Activated CD4-positive, CD25-positive, alpha-beta regulatory T cell treated with anti-CD3 and anti-CD28 coated beads, Interleukin-2, amount 50 U/mL, for 72 hours (primary cell): ENCODE data around the gene FADS1.

Experiments used
- DNase-seq: peaks from one replicate; pipeline ENCODE4 v3.0.0; 2021

FADS1 gene

GRCh38 chr11:61816736-61817455, at the start of gene FADS1:
Gene FADS1, minus strand, starts transcription at chr11:61817003. Its CDS starts 74 bp downstream, at chr11:61816929.
- DNase-seq, result peak; percentile 76

DNA sequence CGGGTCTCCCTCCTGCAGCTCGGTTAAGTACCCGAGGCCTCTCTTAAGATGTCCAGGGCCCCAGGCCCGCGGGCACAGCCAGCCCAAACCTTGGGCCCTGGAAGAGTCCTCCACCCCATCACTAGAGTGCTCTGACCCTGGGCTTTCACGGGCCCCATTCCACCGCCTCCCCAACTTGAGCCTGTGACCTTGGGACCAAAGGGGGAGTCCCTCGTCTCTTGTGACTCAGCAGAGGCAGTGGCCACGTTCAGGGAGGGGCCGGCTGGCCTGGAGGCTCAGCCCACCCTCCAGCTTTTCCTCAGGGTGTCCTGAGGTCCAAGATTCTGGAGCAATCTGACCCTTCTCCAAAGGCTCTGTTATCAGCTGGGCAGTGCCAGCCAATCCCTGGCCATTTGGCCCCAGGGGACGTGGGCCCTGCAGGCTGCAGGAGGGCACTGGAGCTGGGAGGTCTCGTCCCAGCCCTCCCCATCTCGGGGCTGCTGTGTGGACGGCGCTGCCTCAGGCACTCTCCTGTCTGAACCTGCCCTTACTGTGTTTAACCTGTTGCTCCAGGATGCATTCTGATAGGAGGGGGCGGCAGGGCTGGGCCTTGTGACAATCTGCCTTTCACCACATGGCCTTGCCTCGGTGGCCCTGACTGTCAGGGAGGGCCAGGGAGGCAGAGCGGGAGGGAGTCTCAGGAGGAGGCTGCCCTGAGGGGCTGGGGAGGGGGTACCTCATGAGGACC, 49.6 kb upstream of the FADS1 start:
- no peak for DNase-seq

- DNase-seq, result no peak
Observed at GRCh38 chr11:61864814-61865775, 48.3 kb upstream of the FADS1 start.

- no peak for DNase-seq
Observed at GRCh38 chr11:61863548-61864081, 46.8 kb upstream of the FADS1 start.

- no peak for DNase-seq
Observed at GRCh38 chr11:61862714-61863547, 46.1 kb upstream of the FADS1 start.

DNA sequence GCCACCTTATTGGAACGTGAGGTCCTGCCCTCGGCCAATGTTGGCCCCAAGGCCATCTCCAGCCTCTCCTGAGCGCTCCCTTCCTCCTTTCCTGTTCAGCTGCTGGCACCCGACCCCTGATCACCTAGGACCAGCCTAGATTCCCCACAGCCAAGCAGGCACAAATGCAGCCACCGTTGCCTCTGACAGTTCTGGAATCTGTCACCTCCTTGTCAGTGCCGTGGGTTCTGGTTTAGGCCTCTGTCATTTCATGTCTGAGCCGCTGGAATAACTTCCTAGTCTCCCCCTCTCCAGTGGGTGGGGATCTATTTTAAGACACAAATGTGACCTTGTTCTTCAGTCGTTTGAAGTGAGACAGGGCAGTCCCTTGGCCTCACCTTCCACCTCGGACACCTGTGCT, 44.8 kb upstream of the FADS1 start:
- no peak for DNase-seq

DNA sequence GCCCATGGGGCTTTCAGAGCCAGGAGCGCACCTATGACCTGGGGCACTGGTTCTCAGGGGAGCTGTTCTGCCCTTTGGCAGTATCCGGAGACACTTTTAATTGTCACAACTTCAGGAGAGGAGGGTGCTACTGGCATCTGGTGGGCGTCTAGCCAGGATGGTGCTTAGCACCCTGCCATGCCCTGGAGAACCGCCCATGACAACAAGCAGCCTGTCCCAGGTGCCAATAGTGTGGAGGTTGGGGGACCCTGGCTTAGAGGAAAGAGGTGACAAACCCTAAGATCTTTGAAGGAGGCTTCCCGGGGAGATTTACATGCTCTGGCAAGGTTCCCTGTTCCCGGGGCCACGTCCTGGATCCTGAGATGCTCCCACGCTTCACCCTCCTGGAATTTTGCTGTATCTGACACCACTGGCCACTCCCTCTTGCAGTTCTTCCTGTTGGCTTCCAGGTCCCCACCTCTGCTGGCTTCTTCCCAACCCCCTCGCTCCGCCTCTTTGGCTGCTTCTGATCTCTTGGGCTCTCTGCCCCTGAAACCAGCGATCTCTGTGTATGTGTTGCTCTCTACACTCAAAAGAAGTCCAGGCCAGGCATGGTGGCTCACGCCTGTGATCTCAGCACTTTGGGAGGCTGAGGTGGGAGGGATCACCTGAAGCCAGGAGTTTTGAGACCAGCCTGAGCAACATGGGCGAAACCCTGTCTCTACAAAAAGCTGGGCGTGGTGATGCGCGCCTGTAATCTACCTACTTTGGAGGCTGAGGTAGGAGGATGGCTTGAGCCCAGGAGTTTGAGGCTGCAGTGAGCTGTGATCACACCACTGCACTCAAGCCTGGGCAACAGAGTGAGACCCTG, 43.5 kb upstream of the FADS1 start:
- no peak for DNase-seq

DNA sequence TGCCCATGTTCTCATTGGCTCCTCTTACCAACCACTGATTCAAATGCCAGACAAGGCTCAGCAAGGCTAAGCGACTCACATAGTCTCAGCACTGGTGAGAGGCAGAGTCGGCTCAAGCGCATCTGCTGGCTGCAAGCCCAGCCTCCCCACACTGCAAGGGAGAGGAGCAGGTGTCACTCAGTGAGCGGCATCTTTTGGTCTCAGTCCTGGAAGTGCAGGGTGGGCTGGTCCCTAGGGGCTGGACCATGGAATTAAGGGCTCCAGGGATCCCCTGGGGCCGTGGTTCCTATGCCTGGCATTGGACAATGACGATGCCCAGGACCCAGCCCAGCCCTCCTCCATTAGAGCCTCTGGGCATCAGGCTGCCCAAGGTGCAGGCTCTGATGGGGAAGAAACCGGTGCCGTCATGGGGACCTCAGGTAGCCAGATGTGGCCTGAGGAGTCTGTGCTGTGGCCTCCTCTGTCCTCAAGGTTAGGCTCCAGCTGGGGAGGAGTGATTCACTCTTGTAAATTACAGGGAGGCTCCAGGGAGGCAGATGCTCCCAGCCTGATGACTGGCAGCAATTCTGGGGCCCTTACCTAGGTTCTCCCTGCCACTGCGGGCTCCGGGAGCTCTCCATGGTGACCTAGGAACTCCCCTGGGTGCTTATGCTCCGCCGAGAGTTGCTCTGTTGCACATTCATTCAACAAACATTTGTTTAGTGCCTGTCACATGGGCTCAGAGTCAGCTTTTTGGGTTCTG, 39.3 kb upstream of the FADS1 start:
- DNase-seq, result no peak

DNA sequence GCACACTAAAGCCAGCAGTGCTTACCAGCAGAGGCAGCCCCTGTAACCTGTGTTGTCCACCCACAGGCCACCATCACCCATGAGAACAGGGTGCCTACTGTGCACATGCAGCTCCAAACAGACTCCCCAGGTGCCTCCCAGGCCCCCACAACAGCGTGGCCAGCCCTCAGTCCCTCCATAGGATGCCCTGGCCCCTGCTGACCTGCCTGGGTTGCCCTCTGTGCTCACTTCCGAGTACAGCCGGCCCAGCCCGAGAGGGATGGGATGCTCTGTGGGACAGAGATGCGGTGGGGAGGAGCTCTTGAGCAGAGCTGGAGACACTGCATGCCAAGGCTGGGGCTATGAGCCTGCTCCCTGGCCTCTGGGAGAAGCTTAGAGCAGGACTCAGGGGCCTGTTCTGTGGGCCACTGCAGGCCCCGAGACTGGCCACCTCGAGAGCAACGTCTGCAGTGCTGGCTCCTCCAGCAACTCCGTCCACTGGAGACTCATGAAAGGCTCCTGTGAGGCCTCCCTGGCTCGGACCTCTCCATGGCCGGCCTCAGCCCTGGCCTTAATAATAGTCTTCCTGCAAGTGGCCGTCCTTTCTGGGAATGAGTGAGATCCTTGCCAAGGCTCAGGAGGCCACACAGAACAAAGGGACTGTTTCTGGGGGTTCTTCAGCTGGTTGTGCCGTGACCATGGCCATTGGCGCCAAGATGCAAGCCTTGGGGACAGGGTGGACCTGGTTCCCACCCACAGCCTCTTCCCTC, 38.3 kb upstream of the FADS1 start:
- no peak for DNase-seq

DNA sequence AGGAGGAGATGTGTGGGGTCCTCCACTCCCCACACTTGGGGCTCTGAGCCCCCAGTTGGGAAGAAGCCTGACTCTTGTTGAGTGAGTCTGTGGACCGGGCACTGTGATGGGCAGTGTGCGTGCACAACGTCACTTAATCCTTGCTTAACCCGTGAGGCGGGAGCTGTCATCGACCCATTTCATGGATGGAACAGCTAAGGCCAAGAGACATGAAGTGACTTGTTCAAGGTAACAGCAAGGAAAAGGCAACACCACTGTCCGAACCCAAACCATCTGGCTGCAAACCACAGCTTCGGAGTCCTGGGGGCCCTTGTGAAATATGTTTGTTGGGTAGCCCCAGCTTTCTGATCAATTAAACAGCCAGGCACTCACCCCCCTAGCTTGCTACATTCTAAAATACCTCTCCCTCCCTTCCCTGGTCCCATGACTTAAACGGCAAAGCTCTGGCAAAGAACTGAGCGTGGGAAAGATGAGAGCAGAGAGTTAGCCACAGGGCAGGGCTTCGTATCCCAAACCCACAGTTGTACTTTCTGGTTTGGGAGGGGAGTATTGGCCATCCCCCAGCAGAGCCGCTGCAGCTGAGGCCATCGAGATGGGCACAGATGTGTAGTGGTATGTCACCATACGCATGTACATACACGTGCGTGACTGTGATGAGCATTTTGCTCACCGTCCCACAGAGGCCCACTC, 37.5 kb upstream of the FADS1 start:
- DNase-seq, result no peak

DNA sequence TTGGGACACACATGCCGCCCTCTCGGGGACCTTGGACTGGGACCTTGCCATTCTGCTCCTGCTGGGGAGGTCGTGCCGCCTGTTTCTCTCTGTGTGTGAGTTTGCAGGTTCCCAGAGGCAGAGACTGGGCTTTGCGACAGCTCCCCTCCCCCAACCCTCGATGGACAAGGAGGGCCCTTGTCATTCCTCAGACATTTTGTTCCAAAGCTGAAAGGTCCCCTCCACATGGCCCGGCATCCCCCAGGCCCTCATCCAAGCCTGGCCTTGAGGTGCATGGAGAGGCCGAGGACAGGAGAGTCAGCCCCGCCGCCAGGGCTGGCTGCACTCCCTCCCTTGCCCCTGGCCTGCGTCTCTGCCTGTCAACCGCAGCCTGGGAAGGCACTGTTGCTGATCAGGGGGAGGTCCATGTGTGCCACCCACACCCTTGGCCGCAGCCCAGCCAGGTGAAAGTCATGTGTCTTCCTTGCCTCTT, 36.9 kb upstream of the FADS1 start:
- no peak for DNase-seq

DNA sequence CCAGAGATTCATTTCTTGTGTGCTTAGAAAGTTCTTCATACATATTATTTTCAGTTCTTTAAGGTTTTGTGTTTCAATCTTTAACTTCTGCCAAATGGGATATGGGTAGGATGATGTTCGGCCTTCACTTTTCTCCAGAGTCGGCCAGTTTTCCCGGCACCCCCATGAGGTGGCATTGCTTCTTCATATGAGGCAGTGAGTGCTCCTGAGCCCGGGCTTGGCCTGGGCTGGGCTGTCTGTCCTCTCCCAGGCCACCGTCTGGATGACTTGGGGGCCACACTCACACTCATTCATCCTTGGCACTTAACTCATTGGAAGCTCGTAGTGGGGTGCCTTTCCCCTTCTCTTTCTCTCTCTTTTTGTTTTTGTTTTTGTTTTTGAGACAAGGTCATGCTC, 35.1 kb upstream of the FADS1 start:
- no peak for DNase-seq

- DNase-seq, result no peak
Observed at GRCh38 chr11:61851113-61851899, 34.5 kb upstream of the FADS1 start.

- no peak for DNase-seq
Observed at GRCh38 chr11:61850687-61851086, 33.9 kb upstream of the FADS1 start.

- DNase-seq, result no peak
Observed at GRCh38 chr11:61848631-61849030, 31.8 kb upstream of the FADS1 start.

DNA sequence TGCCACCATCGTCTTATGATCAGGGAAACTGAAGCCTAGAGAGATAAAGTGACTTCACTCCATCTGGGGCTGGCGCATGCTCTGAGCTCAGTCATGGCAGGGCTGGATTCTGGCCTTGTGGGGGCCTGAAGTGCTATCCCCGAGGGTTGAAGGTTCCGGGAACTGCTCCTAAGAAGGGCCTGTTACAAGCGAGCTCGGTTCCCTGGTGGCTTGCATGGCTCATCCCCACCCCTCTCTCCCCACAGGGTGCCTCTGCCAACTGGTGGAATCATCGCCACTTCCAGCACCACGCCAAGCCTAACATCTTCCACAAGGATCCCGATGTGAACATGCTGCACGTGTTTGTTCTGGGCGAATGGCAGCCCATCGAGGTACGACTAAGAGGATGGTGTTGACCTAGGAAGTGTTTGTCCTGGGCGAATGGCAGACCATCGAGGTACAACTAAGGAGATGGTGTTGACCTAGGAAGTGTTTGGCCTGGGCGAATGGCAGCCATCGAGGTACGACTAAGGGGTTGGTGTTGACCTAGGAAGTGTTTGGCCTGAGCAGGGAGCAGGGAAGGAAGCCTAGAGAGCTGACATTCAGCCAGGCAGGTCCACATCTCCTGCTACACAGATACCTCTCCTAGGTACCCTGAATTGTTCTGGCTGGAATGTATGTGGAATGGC, 31.2 kb upstream of the FADS1 start:
- DNase-seq, result no peak

DNA sequence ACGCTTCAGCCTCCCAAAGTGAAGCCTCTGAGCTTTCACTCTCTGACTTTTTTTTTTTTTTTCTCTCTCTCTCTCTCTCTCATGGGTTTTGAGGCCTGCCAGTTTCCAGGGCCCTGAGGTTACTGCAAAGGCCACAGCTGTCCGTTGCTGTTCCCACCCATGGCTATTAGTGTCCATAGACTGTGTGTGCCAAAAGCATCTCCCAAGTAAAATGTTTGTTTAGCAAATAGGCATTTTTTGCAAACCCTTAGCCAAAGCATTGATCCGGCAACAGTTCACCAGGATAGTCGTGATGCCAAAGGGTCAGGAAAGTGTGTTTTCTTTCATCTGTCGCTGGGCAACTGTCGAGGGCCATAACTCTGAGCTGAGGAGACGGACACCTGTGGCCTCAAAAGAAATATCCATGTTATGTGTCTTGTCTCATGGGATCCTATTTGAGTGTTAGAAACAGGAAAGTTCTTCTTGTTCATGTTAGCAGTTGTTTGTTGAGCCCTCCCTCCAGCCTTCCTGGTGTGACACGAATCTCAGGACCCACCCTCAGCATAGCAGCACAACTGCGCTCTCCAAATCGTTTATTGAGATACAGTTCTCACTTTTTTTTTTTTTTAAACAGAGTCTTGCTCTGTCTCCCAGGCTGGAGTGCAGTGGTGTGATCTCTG, 29.7 kb upstream of the FADS1 start:
- no peak for DNase-seq
